ENCODE results near the gene CCR1. TPM values are rescaled to one million over a fixed set of nuclear protein-coding genes. Genes with fewer than 3 reads are reported as not detected.

The CCR1 gene
- total RNA-seq, 2 experiments from 2014 or later: 0.14 to 0.16 TPM

- no peaks in the 10 kb centered on the region for H3K4me1 Mint-ChIP-seq
- peaks cover 12% of the 10 kb centered on the region for H3K36me3 Mint-ChIP-seq (ENCODE audit: low read depth)
- POLR2A ChIA-PET: no interaction called here
- ATAC-seq: no peak
- DNase-seq: no peak
- no peak overlapping the region for H3K27ac Mint-ChIP-seq
- H3K27me3 Mint-ChIP-seq: peaks cover 10% of the 10 kb centered on the region
- H3K4me3 Mint-ChIP-seq: no peak overlapping the region
- H3K9me3 Mint-ChIP-seq (ENCODE audit: low read depth): peaks cover 22% of the 10 kb centered on the region
- intact Hi-C loops (cut with DNase I, micrococcal nuclease): no loop called here
- CTCF ChIA-PET: no interaction called here
Observed at GRCh38 chr3:46194868-46195553, 13.1 kb downstream of the CCR1 start.

GRCh38 chr3:46193436-46193835 is 14.7 kb downstream of the CCR1 start:
- no peak overlapping the region for H3K27ac Mint-ChIP-seq
- H3K9me3 Mint-ChIP-seq (ENCODE audit: low read depth): peaks cover 21% of the 10 kb centered on the region
- H3K4me3 Mint-ChIP-seq: no peak overlapping the region
- intact Hi-C loops (cut with DNase I, micrococcal nuclease): no loop called here
- peaks cover 10% of the 10 kb centered on the region for H3K27me3 Mint-ChIP-seq
- ChIA-PET CTCF (interaction anchor here (0.6 to 1.2 kb wide), 3 partner anchors 37 to 201 kb away, joined by 3 to 4 read pairs (median 3); no protein-coding TSS in a partner anchor), POLR2A (interaction anchor here (0.5 kb wide), 1 partner anchor 27 kb away, joined by 3 read pairs; no protein-coding TSS in a partner anchor)
- H3K4me1 Mint-ChIP-seq: no peaks in the 10 kb centered on the region
- no peak for DNase-seq
- H3K36me3 Mint-ChIP-seq (ENCODE audit: low read depth): peaks cover 12% of the 10 kb centered on the region
- no peak for ATAC-seq

GRCh38 chr3:46192939-46193338 is 15.2 kb downstream of the CCR1 start:
- ChIA-PET POLR2A (no interaction called here), CTCF (interaction anchor here (0.6 to 1.2 kb wide), 4 partner anchors 37 to 259 kb away, joined by 3 to 4 read pairs (median 3); no protein-coding TSS in a partner anchor)
- H3K27me3 Mint-ChIP-seq: peaks cover 11% of the 10 kb centered on the region
- H3K4me3 Mint-ChIP-seq: no peak overlapping the region
- intact Hi-C loops (cut with DNase I, micrococcal nuclease): no loop called here
- H3K36me3 Mint-ChIP-seq (ENCODE audit: low read depth): peaks cover 12% of the 10 kb centered on the region
- peaks cover 18% of the 10 kb centered on the region for H3K9me3 Mint-ChIP-seq (ENCODE audit: low read depth)
- H3K27ac Mint-ChIP-seq: no peak overlapping the region
- no peaks in the 10 kb centered on the region for H3K4me1 Mint-ChIP-seq
- DNase-seq (no peak), ATAC-seq (no peak)

GRCh38 chr3:46191730-46192129 is 16.4 kb downstream of the CCR1 start:
- Mint-ChIP-seq H3K9me3 (ENCODE audit: low read depth) (peaks cover 18% of the 10 kb centered on the region), H3K27me3 (peaks cover 13% of the 10 kb centered on the region), H3K27ac (no peak overlapping the region), H3K36me3 (ENCODE audit: low read depth) (peaks cover 12% of the 10 kb centered on the region), H3K4me1 (peaks cover 4% of the 10 kb centered on the region), H3K4me3 (no peak overlapping the region)
- ATAC-seq (no peak), DNase-seq (no peak)
- intact Hi-C loops (cut with DNase I, micrococcal nuclease): no loop called here
- POLR2A ChIA-PET: no interaction called here
- CTCF ChIA-PET: interaction anchor here (0.8 kb wide), 1 partner anchor 24 kb away, joined by 3 read pairs; no protein-coding TSS in a partner anchor

GRCh38 chr3:46188708-46189107 is 19.4 kb downstream of the CCR1 start:
- intact Hi-C loops (cut with DNase I, micrococcal nuclease): no loop called here
- peaks cover 3% of the 10 kb centered on the region for H3K36me3 Mint-ChIP-seq (ENCODE audit: low read depth)
- POLR2A ChIA-PET: no interaction called here
- no peak for ATAC-seq
- CTCF ChIA-PET: interaction anchor here (0.7 kb wide), 1 partner anchor 27 kb away, joined by 3 read pairs; no protein-coding TSS in a partner anchor
- H3K4me3 Mint-ChIP-seq: no peak overlapping the region
- no peak for DNase-seq
- H3K27me3 Mint-ChIP-seq: peaks cover 13% of the 10 kb centered on the region
- peaks cover 4% of the 10 kb centered on the region for H3K4me1 Mint-ChIP-seq
- H3K27ac Mint-ChIP-seq: no peak overlapping the region
- peaks cover 8% of the 10 kb centered on the region for H3K9me3 Mint-ChIP-seq (ENCODE audit: low read depth)

- peak; percentile 61 for ATAC-seq
- CTCF ChIA-PET: interaction anchor here (0.6 to 0.7 kb wide), 2 partner anchors 263 to 857 kb away, joined by 3 to 4 read pairs; no protein-coding TSS in a partner anchor
- Mint-ChIP-seq H3K27me3 (peaks cover 10% of the 10 kb centered on the region), H3K36me3 (ENCODE audit: low read depth) (peaks cover under 1% of the 10 kb centered on the region), H3K4me1 (peaks cover 4% of the 10 kb centered on the region), H3K27ac (no peak overlapping the region), H3K9me3 (ENCODE audit: low read depth) (peaks cover 2% of the 10 kb centered on the region), H3K4me3 (no peak overlapping the region)
- intact Hi-C loops (cut with DNase I, micrococcal nuclease): no loop called here
- POLR2A ChIA-PET: no interaction called here
- DNase-seq: no peak
Observed at GRCh38 chr3:46187876-46188275, 20.2 kb downstream of the CCR1 start.

GRCh38 chr3:46187341-46187700 is 20.8 kb downstream of the CCR1 start:
- Mint-ChIP-seq H3K36me3 (ENCODE audit: low read depth) (no peaks in the 10 kb centered on the region), H3K4me3 (no peak overlapping the region), H3K27me3 (peaks cover 9% of the 10 kb centered on the region), H3K4me1 (peaks cover 4% of the 10 kb centered on the region), H3K9me3 (ENCODE audit: low read depth) (no peaks in the 10 kb centered on the region), H3K27ac (no peak overlapping the region)
- no peak for ATAC-seq
- no peak for DNase-seq
- CTCF ChIA-PET: interaction anchor here (0.6 to 1.3 kb wide), 3 partner anchors 108 to 856 kb away, joined by 3 to 4 read pairs (median 3); no protein-coding TSS in a partner anchor
- intact Hi-C loops (cut with DNase I, micrococcal nuclease): no loop called here
- POLR2A ChIA-PET: no interaction called here

GRCh38 chr3:46186471-46187340 is 21.4 kb downstream of the CCR1 start:
- POLR2A ChIA-PET: no interaction called here
- Mint-ChIP-seq H3K4me1 (peaks cover 4% of the 10 kb centered on the region), H3K27me3 (peaks cover 9% of the 10 kb centered on the region), H3K9me3 (ENCODE audit: low read depth) (no peaks in the 10 kb centered on the region), H3K36me3 (ENCODE audit: low read depth) (no peaks in the 10 kb centered on the region), H3K27ac (no peak overlapping the region), H3K4me3 (no peak overlapping the region)
- CTCF ChIA-PET: interaction anchor here (0.7 to 1.3 kb wide), 4 partner anchors 13 to 108 kb away, joined by 3 to 4 read pairs (median 3); no protein-coding TSS in a partner anchor
- ATAC-seq: peak; percentile 30
- intact Hi-C loops (cut with DNase I, micrococcal nuclease): no loop called here
- no peak for DNase-seq

GRCh38 chr3:46184469-46184868 is 23.6 kb downstream of the CCR1 start:
- Mint-ChIP-seq H3K27me3 (peaks cover 4% of the 10 kb centered on the region), H3K4me3 (no peak overlapping the region), H3K36me3 (ENCODE audit: low read depth) (no peaks in the 10 kb centered on the region), H3K9me3 (ENCODE audit: low read depth) (no peaks in the 10 kb centered on the region), H3K4me1 (peaks cover 4% of the 10 kb centered on the region), H3K27ac (no peak overlapping the region)
- ChIA-PET CTCF (interaction anchor here (1.1 kb wide), 1 partner anchor 24 kb away, joined by 5 read pairs; the partner anchor contains the start of gene CCR1), POLR2A (no interaction called here)
- intact Hi-C loops (cut with DNase I, micrococcal nuclease): no loop called here
- no peak for ATAC-seq
- no peak for DNase-seq

- no peak for DNase-seq
- peaks cover 6% of the 10 kb centered on the region for H3K27me3 Mint-ChIP-seq
- peaks cover 4% of the 10 kb centered on the region for H3K4me1 Mint-ChIP-seq
- H3K36me3 Mint-ChIP-seq (ENCODE audit: low read depth): no peaks in the 10 kb centered on the region
- ChIA-PET CTCF (interaction anchor here (1.1 kb wide), 1 partner anchor 25 kb away, joined by 5 read pairs; the partner anchor contains the start of gene CCR1), POLR2A (no interaction called here)
- no peak overlapping the region for H3K4me3 Mint-ChIP-seq
- intact Hi-C loops (cut with DNase I, micrococcal nuclease): no loop called here
- no peak for ATAC-seq
- H3K9me3 Mint-ChIP-seq (ENCODE audit: low read depth): no peaks in the 10 kb centered on the region
- no peak overlapping the region for H3K27ac Mint-ChIP-seq
Observed at GRCh38 chr3:46183330-46183729, 24.8 kb downstream of the CCR1 start.

GRCh38 chr3:46168583-46169345 is 39.3 kb downstream of the CCR1 start:
- no peak for ATAC-seq
- CTCF ChIA-PET: no interaction called here
- peaks cover 2% of the 10 kb centered on the region for H3K9me3 Mint-ChIP-seq (ENCODE audit: low read depth)

More at GRCh38 chr3:46168583-46169345, 39.3 kb downstream of the CCR1 start:
- no peak overlapping the region for H3K27ac Mint-ChIP-seq
- no peak overlapping the region for H3K4me3 Mint-ChIP-seq
- H3K27me3 Mint-ChIP-seq: peaks cover 4% of the 10 kb centered on the region
- DNase-seq: no peak
- intact Hi-C loops (cut with DNase I, micrococcal nuclease): no loop called here
- H3K4me1 Mint-ChIP-seq: no peaks in the 10 kb centered on the region
- no peaks in the 10 kb centered on the region for H3K36me3 Mint-ChIP-seq (ENCODE audit: low read depth)
- POLR2A ChIA-PET: no interaction called here

Data from activated CD4-positive, alpha-beta T cell treated with anti-CD3 and anti-CD28 coated beads for 36 hours (primary cell).